GM23338 (cell line): ENCODE measurements around the gene RFPL4A.

Experiments
- EZH2 ChIP-seq: fragments of 200-600 bp; sonication (generic); IDR thresholded peaks from one replicate; pipeline ENCODE4 v1.8.0; 2017; ENCODE audit warnings: antibody characterized with exemption, mild to moderate bottlenecking, low read depth; ENCODE audit not compliant: unreplicated experiment
- EZH2phosphoT487 ChIP-seq: fragments of 200-600 bp; sonication (generic); IDR thresholded peaks from one replicate; pipeline ENCODE4 v1.8.1; 2018; ENCODE audit warnings: antibody characterized with exemption; ENCODE audit not compliant: unreplicated experiment
- TF ChIP-seq, protein P1 (sequence below), 2 experiments: fragments of 200-600 bp in 1 of 2; sonication (generic) in 1 of 2; conservative IDR thresholded peaks; 2 replicates each; pipeline versions ENCODE4 v1.5.1 to v1.6.1; 2016 to 2017; ENCODE audit warnings: antibody characterized with exemption in 2 of 2, low read depth in 2 of 2, mild to moderate bottlenecking in 2 of 2, moderate library complexity in 1 of 2
- TF ChIP-seq, protein P2 (sequence below): IDR thresholded peaks from one replicate; pipeline ENCODE4 v1.6.1; 2018; ENCODE audit warnings: antibody characterized with exemption; ENCODE audit not compliant: unreplicated experiment

DNA sequence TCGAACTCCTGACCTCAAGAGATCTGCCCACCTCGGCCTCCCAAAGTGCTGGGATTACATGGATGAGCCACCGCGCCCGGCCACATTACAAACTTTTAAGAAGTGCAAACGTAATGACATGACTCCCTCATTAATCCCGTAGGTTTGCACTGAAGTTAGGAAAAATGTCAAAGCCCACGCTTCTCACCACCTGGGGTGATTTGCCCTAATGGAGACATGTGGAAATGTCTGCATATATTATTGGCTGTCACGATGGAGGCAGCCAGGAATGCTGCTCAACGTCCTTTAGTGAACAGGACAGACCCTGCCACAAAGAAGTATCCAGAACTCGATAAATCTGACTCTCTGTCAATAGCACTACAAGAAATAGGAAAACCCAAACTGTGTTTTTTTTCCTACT, 41.6 kb upstream of the RFPL4A start:
- TF ChIP-seq, protein P1, sequence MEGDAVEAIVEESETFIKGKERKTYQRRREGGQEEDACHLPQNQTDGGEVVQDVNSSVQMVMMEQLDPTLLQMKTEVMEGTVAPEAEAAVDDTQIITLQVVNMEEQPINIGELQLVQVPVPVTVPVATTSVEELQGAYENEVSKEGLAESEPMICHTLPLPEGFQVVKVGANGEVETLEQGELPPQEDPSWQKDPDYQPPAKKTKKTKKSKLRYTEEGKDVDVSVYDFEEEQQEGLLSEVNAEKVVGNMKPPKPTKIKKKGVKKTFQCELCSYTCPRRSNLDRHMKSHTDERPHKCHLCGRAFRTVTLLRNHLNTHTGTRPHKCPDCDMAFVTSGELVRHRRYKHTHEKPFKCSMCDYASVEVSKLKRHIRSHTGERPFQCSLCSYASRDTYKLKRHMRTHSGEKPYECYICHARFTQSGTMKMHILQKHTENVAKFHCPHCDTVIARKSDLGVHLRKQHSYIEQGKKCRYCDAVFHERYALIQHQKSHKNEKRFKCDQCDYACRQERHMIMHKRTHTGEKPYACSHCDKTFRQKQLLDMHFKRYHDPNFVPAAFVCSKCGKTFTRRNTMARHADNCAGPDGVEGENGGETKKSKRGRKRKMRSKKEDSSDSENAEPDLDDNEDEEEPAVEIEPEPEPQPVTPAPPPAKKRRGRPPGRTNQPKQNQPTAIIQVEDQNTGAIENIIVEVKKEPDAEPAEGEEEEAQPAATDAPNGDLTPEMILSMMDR (conservative IDR thresholded peaks at IDR 0.05; ENCODE audit: low read depth in 2 of 2) = no peak
- TF ChIP-seq EZH2phosphoT487 (no peak), EZH2 (no peak)
- TF ChIP-seq, protein P2, sequence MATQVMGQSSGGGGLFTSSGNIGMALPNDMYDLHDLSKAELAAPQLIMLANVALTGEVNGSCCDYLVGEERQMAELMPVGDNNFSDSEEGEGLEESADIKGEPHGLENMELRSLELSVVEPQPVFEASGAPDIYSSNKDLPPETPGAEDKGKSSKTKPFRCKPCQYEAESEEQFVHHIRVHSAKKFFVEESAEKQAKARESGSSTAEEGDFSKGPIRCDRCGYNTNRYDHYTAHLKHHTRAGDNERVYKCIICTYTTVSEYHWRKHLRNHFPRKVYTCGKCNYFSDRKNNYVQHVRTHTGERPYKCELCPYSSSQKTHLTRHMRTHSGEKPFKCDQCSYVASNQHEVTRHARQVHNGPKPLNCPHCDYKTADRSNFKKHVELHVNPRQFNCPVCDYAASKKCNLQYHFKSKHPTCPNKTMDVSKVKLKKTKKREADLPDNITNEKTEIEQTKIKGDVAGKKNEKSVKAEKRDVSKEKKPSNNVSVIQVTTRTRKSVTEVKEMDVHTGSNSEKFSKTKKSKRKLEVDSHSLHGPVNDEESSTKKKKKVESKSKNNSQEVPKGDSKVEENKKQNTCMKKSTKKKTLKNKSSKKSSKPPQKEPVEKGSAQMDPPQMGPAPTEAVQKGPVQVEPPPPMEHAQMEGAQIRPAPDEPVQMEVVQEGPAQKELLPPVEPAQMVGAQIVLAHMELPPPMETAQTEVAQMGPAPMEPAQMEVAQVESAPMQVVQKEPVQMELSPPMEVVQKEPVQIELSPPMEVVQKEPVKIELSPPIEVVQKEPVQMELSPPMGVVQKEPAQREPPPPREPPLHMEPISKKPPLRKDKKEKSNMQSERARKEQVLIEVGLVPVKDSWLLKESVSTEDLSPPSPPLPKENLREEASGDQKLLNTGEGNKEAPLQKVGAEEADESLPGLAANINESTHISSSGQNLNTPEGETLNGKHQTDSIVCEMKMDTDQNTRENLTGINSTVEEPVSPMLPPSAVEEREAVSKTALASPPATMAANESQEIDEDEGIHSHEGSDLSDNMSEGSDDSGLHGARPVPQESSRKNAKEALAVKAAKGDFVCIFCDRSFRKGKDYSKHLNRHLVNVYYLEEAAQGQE = no peak
